SKM-1 (cell line): ENCODE measurements around the gene PRR7.
"Not testable (repeated sequence)": the region's sequence is repeated elsewhere in the genome, so short reads cannot be mapped to it uniquely, and the experiment has no call there.

Source experiments
- DNase-seq: peaks from one replicate; lab custom pipeline; 2025; ENCODE audit not compliant: unreplicated experiment; lab: John Stamatoyannopoulos, UW

The PRR7 gene

GRCh38 chr5:177446200-177447065, at the start of gene PRR7:
PRR7 (plus strand) TSS chr5:177446814; CDS start chr5:177455068, 8,254 bp downstream.
- DNase-seq = peak; percentile 32

GRCh38 chr5:177397875-177398390, 48.7 kb upstream of the PRR7 start:
- DNase-seq = no peak

- DNase-seq = no peak
Measured at GRCh38 chr5:177399997-177400868, 46.4 kb upstream of the PRR7 start, which contains the start of gene PFN3. PFN3 (minus strand) TSS chr5:177400661; CDS start chr5:177400576, 85 bp downstream.

- DNase-seq = no peak
Measured at GRCh38 chr5:177402271-177403043, 44.2 kb upstream of the PRR7 start.

GRCh38 chr5:177403102-177403791, 43.4 kb upstream of the PRR7 start:
- no peak for DNase-seq

- peak; percentile 88 for DNase-seq
Measured at GRCh38 chr5:177403792-177404640, 42.6 kb upstream of the PRR7 start.

- no peak for DNase-seq
Measured at GRCh38 chr5:177404641-177405179, 41.9 kb upstream of the PRR7 start.

- no peak for DNase-seq
Measured at GRCh38 chr5:177405312-177405711, 41.3 kb upstream of the PRR7 start.

GRCh38 chr5:177405805-177406204, 40.8 kb upstream of the PRR7 start:
- DNase-seq = peak; percentile 71

GRCh38 chr5:177409043-177409801, 37.4 kb upstream of the PRR7 start, which contains the start of gene F12:
F12 (minus strand) TSS chr5:177409564; CDS start chr5:177409527, 37 bp downstream.
- DNase-seq = no peak

- no peak for DNase-seq
Measured at GRCh38 chr5:177410575-177410974, 36.0 kb upstream of the PRR7 start.

GRCh38 chr5:177412603-177413233, 33.9 kb upstream of the PRR7 start:
- no peak for DNase-seq

- DNase-seq = no peak
Measured at GRCh38 chr5:177414481-177414880, 32.1 kb upstream of the PRR7 start.

GRCh38 chr5:177417081-177417480, 29.5 kb upstream of the PRR7 start:
- not testable (repeated sequence) for DNase-seq

GRCh38 chr5:177419046-177419445, 27.6 kb upstream of the PRR7 start:
- DNase-seq = no peak

GRCh38 chr5:177420472-177420871, 26.1 kb upstream of the PRR7 start:
- DNase-seq = not testable (repeated sequence)

GRCh38 chr5:177421062-177421798, 25.4 kb upstream of the PRR7 start:
- no peak for DNase-seq
